H1 (cell line): ENCODE results near the gene ACY1. TPM values are rescaled to one million over a fixed set of nuclear protein-coding genes. Genes with fewer than 3 reads are reported as not detected.

ENCODE experiments used
- JUN ChIP-seq: IDR thresholded peaks from 2 replicates; pipeline ENCODE4 v1.6.1; 2011; ENCODE audit warnings: low read depth, mild to moderate bottlenecking, improper control_type of control experiment, low read length
- PHF8 ChIP-seq: fragments of 200-600 bp; sonication (generic); conservative IDR thresholded peaks from 2 replicates; pipeline ENCODE4 v1.7.1; 2012; ENCODE audit warnings: low read depth, mild to moderate bottlenecking, inconsistent platforms, low read length, moderate library complexity
- RAD21 ChIP-seq, 2 experiments: IDR thresholded peaks in 1 of 2; conservative IDR thresholded peaks in 1 of 2; 2 replicates each; pipeline ENCODE4 v1.6.1; 2011; ENCODE audit warnings: low read depth in 2 of 2, low read length in 2 of 2, improper control_type of control experiment in 1 of 2, inconsistent platforms in 1 of 2, mild to moderate bottlenecking in 1 of 2, moderate library complexity in 1 of 2
- RXRA ChIP-seq: IDR thresholded peaks from 2 replicates; pipeline ENCODE4 v1.6.1; 2011; ENCODE audit warnings: low read depth, mild to moderate bottlenecking, low read length, moderate library complexity; ENCODE audit not compliant: insufficient read depth
- polyA plus RNA-seq, 7 experiments: library from polyadenylated mRNA; depleted of rRNA in 3 of 7; stranded (reverse) in 5 of 7; unstranded in 2 of 7; fragments of >200 nt in 5 of 7; fragments of 200-250 nt in 2 of 7; gene quantifications; 1 replicate in 5 of 7; 2 replicates in 1 of 7; 4 replicates in 1 of 7; pipeline versions ENCODE4 v1.2.1 to v1.2.3, GENCODE V29; 2011 to 2013; ENCODE audit warnings: missing spikeins in 2 of 7, mixed read lengths in 2 of 7
- total RNA-seq: library from RNA; stranded (reverse); fragmentation: NEBNext Ultra II Directional; extraction: Animal tissue kit (Norgen Biotek cat#: 25700); gene quantifications from 2 replicates; pipeline ENCODE4 v1.2.1, GENCODE V29; 2021
- TF ChIP-seq, protein P1 (sequence below): fragments of 300-600 bp; sonication (generic); IDR thresholded peaks from 2 replicates; pipeline ENCODE4 v1.7.1; 2012; ENCODE audit warnings: low read length, moderate library complexity, mild to moderate bottlenecking, inconsistent platforms; ENCODE audit not compliant: insufficient replicate concordance

ACY1 gene
- total and polyA plus RNA-seq, 2 of the 8 experiments (the other 6 are each of a cell fraction or from before 2014, with no cell fraction given) = 48.3 to 113 TPM

GRCh38 chr3:51937014-51937413, 46.3 kb upstream of the ACY1 start (continued):
- TF ChIP-seq PHF8 = no peak
- no peak for TF ChIP-seq RXRA
- TF ChIP-seq JUN = no peak
- no peak for TF ChIP-seq RAD21 (IDR thresholded peaks at IDR 0.05 in 1 of 2, conservative IDR thresholded peaks at IDR 0.05 in 1 of 2; ENCODE audit: low read depth in 2 of 2, low read length in 2 of 2)
- TF ChIP-seq, protein P1, sequence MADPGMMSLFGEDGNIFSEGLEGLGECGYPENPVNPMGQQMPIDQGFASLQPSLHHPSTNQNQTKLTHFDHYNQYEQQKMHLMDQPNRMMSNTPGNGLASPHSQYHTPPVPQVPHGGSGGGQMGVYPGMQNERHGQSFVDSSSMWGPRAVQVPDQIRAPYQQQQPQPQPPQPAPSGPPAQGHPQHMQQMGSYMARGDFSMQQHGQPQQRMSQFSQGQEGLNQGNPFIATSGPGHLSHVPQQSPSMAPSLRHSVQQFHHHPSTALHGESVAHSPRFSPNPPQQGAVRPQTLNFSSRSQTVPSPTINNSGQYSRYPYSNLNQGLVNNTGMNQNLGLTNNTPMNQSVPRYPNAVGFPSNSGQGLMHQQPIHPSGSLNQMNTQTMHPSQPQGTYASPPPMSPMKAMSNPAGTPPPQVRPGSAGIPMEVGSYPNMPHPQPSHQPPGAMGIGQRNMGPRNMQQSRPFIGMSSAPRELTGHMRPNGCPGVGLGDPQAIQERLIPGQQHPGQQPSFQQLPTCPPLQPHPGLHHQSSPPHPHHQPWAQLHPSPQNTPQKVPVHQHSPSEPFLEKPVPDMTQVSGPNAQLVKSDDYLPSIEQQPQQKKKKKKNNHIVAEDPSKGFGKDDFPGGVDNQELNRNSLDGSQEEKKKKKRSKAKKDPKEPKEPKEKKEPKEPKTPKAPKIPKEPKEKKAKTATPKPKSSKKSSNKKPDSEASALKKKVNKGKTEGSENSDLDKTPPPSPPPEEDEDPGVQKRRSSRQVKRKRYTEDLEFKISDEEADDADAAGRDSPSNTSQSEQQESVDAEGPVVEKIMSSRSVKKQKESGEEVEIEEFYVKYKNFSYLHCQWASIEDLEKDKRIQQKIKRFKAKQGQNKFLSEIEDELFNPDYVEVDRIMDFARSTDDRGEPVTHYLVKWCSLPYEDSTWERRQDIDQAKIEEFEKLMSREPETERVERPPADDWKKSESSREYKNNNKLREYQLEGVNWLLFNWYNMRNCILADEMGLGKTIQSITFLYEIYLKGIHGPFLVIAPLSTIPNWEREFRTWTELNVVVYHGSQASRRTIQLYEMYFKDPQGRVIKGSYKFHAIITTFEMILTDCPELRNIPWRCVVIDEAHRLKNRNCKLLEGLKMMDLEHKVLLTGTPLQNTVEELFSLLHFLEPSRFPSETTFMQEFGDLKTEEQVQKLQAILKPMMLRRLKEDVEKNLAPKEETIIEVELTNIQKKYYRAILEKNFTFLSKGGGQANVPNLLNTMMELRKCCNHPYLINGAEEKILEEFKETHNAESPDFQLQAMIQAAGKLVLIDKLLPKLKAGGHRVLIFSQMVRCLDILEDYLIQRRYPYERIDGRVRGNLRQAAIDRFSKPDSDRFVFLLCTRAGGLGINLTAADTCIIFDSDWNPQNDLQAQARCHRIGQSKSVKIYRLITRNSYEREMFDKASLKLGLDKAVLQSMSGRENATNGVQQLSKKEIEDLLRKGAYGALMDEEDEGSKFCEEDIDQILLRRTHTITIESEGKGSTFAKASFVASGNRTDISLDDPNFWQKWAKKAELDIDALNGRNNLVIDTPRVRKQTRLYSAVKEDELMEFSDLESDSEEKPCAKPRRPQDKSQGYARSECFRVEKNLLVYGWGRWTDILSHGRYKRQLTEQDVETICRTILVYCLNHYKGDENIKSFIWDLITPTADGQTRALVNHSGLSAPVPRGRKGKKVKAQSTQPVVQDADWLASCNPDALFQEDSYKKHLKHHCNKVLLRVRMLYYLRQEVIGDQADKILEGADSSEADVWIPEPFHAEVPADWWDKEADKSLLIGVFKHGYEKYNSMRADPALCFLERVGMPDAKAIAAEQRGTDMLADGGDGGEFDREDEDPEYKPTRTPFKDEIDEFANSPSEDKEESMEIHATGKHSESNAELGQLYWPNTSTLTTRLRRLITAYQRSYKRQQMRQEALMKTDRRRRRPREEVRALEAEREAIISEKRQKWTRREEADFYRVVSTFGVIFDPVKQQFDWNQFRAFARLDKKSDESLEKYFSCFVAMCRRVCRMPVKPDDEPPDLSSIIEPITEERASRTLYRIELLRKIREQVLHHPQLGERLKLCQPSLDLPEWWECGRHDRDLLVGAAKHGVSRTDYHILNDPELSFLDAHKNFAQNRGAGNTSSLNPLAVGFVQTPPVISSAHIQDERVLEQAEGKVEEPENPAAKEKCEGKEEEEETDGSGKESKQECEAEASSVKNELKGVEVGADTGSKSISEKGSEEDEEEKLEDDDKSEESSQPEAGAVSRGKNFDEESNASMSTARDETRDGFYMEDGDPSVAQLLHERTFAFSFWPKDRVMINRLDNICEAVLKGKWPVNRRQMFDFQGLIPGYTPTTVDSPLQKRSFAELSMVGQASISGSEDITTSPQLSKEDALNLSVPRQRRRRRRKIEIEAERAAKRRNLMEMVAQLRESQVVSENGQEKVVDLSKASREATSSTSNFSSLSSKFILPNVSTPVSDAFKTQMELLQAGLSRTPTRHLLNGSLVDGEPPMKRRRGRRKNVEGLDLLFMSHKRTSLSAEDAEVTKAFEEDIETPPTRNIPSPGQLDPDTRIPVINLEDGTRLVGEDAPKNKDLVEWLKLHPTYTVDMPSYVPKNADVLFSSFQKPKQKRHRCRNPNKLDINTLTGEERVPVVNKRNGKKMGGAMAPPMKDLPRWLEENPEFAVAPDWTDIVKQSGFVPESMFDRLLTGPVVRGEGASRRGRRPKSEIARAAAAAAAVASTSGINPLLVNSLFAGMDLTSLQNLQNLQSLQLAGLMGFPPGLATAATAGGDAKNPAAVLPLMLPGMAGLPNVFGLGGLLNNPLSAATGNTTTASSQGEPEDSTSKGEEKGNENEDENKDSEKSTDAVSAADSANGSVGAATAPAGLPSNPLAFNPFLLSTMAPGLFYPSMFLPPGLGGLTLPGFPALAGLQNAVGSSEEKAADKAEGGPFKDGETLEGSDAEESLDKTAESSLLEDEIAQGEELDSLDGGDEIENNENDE = no peak
